ENCODE results near the gene RENBP. TPM values are rescaled to one million over a fixed set of nuclear protein-coding genes. Genes with fewer than 3 reads are reported as not detected.

Gene RENBP
- total and polyA plus RNA-seq, 2 of the 13 experiments (the other 11 are each of a cell fraction or from before 2014, with no cell fraction given) = 1.4 to 2.6 TPM

DNA sequence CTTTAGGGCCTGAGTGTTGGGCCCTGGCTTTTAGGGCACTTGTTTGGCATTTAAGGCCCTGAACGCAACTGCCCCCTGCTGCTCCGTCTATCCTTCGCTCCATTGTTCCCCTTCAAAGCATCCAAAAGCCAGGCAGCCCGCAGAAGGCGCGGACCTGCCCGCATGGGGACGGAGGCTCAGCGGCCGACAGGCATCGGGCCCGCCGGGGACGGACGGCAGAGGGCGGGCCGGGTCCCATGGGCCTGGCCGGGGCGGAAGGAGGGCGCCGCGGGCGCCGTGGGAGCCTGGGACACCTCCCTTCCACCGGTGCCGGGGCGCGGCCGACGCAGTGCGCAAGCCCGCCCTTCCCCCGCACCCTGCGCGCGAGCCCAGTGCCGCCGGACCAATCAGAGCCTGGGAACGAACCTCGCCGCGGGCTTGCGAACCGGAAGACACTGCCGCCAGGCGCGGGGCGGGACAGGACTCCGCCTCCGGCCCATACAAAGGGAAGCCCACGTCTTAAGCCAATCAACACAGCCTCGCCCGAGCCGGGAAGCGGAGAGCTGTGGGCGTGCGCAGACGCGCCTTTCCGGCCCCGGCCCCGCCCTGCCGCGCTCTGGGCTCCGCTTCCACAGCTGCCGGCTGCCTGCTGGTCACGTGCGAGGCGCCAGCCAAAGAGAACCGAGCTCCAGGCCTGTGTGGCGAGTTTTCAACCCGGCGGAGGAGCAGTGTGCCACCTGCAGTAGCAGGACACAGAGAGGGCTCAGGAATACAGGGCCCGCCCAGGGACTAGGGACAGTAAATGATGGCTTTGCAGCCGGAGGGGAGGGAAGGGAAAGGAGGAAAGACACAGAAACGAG lies 16.3 kb downstream of the RENBP start (continued):
- TF ChIP-seq, protein P1, sequence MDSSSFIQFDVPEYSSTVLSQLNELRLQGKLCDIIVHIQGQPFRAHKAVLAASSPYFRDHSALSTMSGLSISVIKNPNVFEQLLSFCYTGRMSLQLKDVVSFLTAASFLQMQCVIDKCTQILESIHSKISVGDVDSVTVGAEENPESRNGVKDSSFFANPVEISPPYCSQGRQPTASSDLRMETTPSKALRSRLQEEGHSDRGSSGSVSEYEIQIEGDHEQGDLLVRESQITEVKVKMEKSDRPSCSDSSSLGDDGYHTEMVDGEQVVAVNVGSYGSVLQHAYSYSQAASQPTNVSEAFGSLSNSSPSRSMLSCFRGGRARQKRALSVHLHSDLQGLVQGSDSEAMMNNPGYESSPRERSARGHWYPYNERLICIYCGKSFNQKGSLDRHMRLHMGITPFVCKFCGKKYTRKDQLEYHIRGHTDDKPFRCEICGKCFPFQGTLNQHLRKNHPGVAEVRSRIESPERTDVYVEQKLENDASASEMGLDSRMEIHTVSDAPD (CRISPR knock-in tag; IDR thresholded peaks at IDR 0.05) = no peak
- TF ChIP-seq ZNF143 (CRISPR knock-in tag; IDR thresholded peaks at IDR 0.05) = no peak
- no peak for TF ChIP-seq ZFP36 (IDR thresholded peaks at IDR 0.05; ENCODE audit: borderline replicate concordance, low read depth, low read length, partially characterized antibody)
- TF ChIP-seq, protein P2, sequence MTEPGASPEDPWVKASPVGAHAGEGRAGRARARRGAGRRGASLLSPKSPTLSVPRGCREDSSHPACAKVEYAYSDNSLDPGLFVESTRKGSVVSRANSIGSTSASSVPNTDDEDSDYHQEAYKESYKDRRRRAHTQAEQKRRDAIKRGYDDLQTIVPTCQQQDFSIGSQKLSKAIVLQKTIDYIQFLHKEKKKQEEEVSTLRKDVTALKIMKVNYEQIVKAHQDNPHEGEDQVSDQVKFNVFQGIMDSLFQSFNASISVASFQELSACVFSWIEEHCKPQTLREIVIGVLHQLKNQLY (CRISPR knock-in tag; IDR thresholded peaks at IDR 0.05) = no peak
- no peak for TF ChIP-seq HMG20A (CRISPR knock-in tag; IDR thresholded peaks at IDR 0.05; ENCODE audit: borderline replicate concordance)
- TF ChIP-seq ESRRA (CRISPR knock-in tag; IDR thresholded peaks at IDR 0.05; ENCODE audit: low read depth) = no peak
- TF ChIP-seq, protein P3, sequence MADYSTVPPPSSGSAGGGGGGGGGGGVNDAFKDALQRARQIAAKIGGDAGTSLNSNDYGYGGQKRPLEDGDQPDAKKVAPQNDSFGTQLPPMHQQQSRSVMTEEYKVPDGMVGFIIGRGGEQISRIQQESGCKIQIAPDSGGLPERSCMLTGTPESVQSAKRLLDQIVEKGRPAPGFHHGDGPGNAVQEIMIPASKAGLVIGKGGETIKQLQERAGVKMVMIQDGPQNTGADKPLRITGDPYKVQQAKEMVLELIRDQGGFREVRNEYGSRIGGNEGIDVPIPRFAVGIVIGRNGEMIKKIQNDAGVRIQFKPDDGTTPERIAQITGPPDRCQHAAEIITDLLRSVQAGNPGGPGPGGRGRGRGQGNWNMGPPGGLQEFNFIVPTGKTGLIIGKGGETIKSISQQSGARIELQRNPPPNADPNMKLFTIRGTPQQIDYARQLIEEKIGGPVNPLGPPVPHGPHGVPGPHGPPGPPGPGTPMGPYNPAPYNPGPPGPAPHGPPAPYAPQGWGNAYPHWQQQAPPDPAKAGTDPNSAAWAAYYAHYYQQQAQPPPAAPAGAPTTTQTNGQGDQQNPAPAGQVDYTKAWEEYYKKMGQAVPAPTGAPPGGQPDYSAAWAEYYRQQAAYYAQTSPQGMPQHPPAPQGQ (CRISPR knock-in tag; IDR thresholded peaks at IDR 0.05; ENCODE audit: borderline replicate concordance) = no peak
- TF ChIP-seq REXO4 (CRISPR knock-in tag; IDR thresholded peaks at IDR 0.05; ENCODE audit: borderline replicate concordance) = no peak
- TF ChIP-seq SNRNP70 (IDR thresholded peaks at IDR 0.05; ENCODE audit: low read depth, low read length) = no peak
- TF ChIP-seq HNF4G (IDR thresholded peaks at IDR 0.05; ENCODE audit: borderline replicate concordance, low read depth, low read length) = no peak
- TF ChIP-seq HNF4G (CRISPR knock-in tag; IDR thresholded peaks at IDR 0.05; ENCODE audit: borderline replicate concordance, low read depth) = no peak
- TF ChIP-seq RBM39 (IDR thresholded peaks at IDR 0.05; ENCODE audit: low read depth, low read length, poor library complexity, severe bottlenecking) = no peak
- TF ChIP-seq ZNF160 (CRISPR knock-in tag; IDR thresholded peaks at IDR 0.05) = no peak
- TF ChIP-seq HOXA3 (CRISPR knock-in tag; IDR thresholded peaks at IDR 0.05) = peak; percentile 68; the same call in 1 of the 2 replicates
- TF ChIP-seq FOXP1 (IDR thresholded peaks at IDR 0.05) = no peak
- no peak for TF ChIP-seq FOXP1 (CRISPR knock-in tag; IDR thresholded peaks at IDR 0.05)
- TF ChIP-seq, protein P4, sequence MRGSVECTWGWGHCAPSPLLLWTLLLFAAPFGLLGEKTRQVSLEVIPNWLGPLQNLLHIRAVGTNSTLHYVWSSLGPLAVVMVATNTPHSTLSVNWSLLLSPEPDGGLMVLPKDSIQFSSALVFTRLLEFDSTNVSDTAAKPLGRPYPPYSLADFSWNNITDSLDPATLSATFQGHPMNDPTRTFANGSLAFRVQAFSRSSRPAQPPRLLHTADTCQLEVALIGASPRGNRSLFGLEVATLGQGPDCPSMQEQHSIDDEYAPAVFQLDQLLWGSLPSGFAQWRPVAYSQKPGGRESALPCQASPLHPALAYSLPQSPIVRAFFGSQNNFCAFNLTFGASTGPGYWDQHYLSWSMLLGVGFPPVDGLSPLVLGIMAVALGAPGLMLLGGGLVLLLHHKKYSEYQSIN (CRISPR knock-in tag; IDR thresholded peaks at IDR 0.05; ENCODE audit: borderline replicate concordance) = no peak
- TF ChIP-seq MAFF (IDR thresholded peaks at IDR 0.05; ENCODE audit: low read depth, low read length) = no peak
- TF ChIP-seq, protein P5, sequence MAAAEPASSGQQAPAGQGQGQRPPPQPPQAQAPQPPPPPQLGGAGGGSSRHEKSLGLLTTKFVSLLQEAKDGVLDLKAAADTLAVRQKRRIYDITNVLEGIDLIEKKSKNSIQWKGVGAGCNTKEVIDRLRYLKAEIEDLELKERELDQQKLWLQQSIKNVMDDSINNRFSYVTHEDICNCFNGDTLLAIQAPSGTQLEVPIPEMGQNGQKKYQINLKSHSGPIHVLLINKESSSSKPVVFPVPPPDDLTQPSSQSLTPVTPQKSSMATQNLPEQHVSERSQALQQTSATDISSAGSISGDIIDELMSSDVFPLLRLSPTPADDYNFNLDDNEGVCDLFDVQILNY (CRISPR knock-in tag; conservative IDR thresholded peaks at IDR 0.05) = no peak
- TF ChIP-seq, protein P6, sequence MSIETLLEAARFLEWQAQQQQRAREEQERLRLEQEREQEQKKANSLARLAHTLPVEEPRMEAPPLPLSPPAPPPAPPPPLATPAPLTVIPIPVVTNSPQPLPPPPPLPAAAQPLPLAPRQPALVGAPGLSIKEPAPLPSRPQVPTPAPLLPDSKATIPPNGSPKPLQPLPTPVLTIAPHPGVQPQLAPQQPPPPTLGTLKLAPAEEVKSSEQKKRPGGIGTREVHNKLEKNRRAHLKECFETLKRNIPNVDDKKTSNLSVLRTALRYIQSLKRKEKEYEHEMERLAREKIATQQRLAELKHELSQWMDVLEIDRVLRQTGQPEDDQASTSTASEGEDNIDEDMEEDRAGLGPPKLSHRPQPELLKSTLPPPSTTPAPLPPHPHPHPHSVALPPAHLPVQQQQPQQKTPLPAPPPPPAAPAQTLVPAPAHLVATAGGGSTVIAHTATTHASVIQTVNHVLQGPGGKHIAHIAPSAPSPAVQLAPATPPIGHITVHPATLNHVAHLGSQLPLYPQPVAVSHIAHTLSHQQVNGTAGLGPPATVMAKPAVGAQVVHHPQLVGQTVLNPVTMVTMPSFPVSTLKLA (IDR thresholded peaks at IDR 0.05) = no peak

Data from HepG2 (cell line).